ENCODE results near the gene TXNRD1. TPM values are rescaled to one million over a fixed set of nuclear protein-coding genes. Genes with fewer than 3 reads are reported as not detected.
"Not testable (repeated sequence)": the region's sequence is repeated elsewhere in the genome, so short reads cannot be mapped to it uniquely, and the experiment has no call there.

Gene TXNRD1
- total and polyA plus RNA-seq, 10 donors: 13.7 to 107 (median 56.8) TPM

DNA sequence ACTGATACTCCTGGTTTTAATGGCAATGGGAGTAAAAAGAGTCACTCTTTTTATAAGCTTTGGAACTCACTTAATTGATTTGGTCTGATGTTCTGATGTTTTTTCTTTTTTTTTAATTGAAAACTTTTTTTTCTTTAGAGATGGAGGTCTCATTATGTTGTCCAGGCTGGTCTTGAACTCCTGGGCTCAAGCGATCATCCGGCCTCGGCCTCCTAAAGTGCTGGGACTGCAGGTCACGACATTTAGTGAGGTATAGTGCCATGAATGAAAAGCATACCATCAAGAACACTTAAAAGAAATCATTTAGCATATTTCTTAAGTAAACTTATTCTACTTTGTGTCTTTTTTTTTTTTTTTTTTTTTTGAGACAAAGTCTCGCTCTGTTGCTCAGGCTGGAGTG, 75.3 kb downstream of the TXNRD1 start:
- no peak for DNase-seq
- Histone ChIP-seq H3K27ac (no peak overlapping the region), H3K36me3 (peaks cover 0 to 65% (median 11%) of the 10 kb centered on the region in 6 donors), H3K27me3 (replicated peaks in 1 of 7) (no peaks in the 10 kb centered on the region), H3K9me3 (no peaks in the 10 kb centered on the region), H3K4me3 (no peak overlapping the region), H3K4me1 (peaks cover 23 to 82% (median 50%) of the 10 kb centered on the region in 6 donors)
- TF ChIP-seq POLR2AphosphoS5 (IDR thresholded peaks at IDR 0.05): no peak
- no peak for TF ChIP-seq CTCF (IDR thresholded peaks at IDR 0.05 in 8 of 11, conservative IDR thresholded peaks at IDR 0.05 in 3 of 11)
- no peak for TF ChIP-seq POLR2A (IDR thresholded peaks at IDR 0.05)
- intact Hi-C loops (cut with DNase I; ENCODE audit: low total_unique reads): no loop called here
- WGBS, 5 donors: 91 to 99% (median 96%) methylated on average over 5 of the region's 5 CpGs

DNA sequence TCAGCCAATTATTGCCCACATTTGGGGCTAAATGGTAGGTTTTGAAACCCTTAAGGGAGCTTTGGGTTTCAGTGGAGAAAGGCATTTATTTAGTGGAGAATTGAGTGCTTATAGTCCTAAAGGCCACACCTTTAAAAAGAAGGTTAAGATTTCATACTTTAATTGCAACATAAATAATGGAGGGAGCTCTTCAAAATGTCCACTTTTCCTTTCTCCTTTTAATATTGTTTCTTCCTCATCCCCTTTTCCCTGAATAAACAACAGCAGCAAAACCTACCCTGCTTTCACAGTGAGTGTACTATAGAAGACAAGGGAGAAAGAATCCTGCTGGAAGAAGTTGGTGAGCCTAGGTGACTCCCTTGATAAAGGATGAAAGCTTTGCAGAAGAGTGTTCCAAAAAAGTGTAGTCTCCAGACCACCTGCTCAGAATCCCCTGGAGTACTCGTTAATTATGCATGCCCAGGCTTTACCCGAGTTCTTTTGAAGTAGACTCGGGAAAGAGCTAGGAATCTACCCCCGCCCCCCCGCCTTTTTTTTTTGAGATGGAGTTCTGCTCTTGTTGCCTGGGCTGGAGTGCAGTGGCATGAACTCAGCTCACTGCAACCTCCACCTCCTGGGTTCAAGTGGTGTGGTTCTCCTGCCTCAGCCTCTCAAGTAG, 76.4 kb downstream of the TXNRD1 start:
- TF ChIP-seq POLR2A (IDR thresholded peaks at IDR 0.05) (no peak), POLR2AphosphoS5 (IDR thresholded peaks at IDR 0.05) (no peak), CTCF (IDR thresholded peaks at IDR 0.05 in 8 of 11, conservative IDR thresholded peaks at IDR 0.05 in 3 of 11) (no peak)
- no peak for DNase-seq
- WGBS, 5 donors: 85 to 97% (median 91%) methylated on average over 5 of the region's 5 CpGs
- Histone ChIP-seq H3K27me3 (replicated peaks in 1 of 7) (no peaks in the 10 kb centered on the region), H3K9me3 (no peaks in the 10 kb centered on the region), H3K4me3 (no peak overlapping the region), H3K4me1 (peaks cover 17 to 79% (median 41%) of the 10 kb centered on the region in 6 donors), H3K27ac (no peak overlapping the region), H3K36me3 (peaks cover 0 to 76% (median 11%) of the 10 kb centered on the region in 6 donors)
- intact Hi-C loops (cut with DNase I; ENCODE audit: low total_unique reads): no loop called here

DNA sequence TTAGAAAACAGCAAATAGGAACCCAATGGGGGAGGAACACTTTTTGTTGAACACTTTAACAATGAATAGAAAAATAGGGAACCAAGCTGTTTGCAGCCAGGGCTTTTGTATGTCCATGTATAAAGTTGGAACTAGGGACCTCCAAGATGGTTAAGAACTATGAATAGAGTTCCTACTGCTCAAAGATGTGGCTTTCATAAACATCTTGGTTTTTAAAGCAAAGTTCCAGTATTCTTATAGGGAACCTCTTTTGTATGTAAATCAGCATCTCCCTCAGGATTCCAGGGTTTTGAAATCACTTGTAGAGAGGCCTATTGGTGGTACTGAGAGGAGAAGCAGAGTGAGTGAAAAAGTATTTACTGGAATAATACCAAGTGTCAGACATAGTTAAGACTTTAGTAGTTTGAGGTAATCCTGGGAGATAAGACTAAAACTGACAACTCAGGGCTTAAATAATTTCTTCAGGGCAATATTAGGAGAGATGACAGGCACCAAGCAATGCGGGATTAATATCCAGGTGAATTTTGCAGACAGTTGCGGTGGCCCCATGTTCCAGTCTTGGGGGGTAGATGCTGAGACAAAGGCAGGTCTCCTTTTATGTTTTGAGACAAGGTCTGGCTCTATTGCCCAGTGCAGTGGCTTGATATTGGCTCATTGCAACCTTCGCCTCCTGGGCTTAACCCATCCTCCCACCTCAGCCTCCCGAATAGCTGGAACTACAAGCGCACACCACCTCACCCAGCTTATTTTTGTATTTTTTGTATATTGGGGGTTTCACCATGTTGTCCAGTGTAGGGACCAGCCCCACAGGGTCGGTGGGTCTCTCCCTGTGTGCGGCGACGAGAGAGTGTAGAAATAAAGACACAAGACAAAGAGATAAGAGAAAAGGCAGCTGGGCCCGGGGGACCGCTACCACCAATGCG, 77.6 kb downstream of the TXNRD1 start:
- Histone ChIP-seq H3K27ac (no peak overlapping the region), H3K36me3 (peaks cover 0 to 88% (median 11%) of the 10 kb centered on the region in 6 donors), H3K9me3 (no peaks in the 10 kb centered on the region), H3K4me3 (no peak overlapping the region), H3K4me1 (peaks cover 12 to 80% (median 33%) of the 10 kb centered on the region in 6 donors), H3K27me3 (replicated peaks in 1 of 7) (no peaks in the 10 kb centered on the region)
- TF ChIP-seq POLR2A (IDR thresholded peaks at IDR 0.05): no peak
- TF ChIP-seq CTCF (IDR thresholded peaks at IDR 0.05 in 8 of 11, conservative IDR thresholded peaks at IDR 0.05 in 3 of 11): no peak
- no peak for TF ChIP-seq POLR2AphosphoS5 (IDR thresholded peaks at IDR 0.05)
- no peak for DNase-seq
- intact Hi-C loops (cut with DNase I; ENCODE audit: low total_unique reads): no loop called here
- WGBS, 5 donors: 96 to 98% (median 97%) methylated on average over 12 of the region's 12 CpGs

DNA sequence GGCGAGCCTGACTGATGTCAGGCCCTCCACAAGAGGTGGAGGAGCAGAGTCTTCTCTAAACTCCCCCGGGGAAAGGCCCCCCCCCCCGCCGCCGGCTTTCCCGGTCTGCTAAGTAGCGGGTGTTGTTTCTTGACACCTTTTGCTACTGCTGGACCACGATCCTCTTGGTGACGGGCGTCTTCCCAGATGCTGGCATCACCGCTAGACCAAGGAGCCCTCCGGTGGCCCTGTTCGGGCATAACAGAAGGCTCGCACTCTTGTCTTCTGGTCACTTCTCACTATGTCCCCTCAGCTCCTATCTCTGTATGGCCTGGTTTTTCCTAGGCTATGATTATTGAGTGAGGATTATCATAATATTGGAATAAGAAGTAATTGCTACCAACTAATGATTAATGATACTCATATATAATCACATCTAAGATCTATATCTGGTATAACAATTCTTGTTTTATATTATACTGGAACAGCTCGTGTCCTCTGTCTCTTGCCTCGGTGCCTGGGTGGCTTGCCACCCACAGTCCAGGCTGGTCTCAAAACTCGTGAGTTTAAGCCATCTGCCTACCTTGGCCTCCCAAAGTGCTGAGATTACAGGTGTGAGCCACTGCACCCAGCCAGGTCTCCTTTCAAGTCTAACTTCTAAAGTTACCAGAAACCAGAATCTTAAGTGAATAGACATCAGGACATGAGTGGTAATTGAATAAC, 78.7 kb downstream of the TXNRD1 start:
- H3K27ac ChIP-seq; H3K4me3 ChIP-seq; intact Hi-C loops (cut with DNase I; ENCODE audit: low total_unique reads); DNase-seq; H3K9me3 ChIP-seq; H3K27me3 ChIP-seq (replicated peaks in 1 of 7): not testable (repeated sequence)
- H3K36me3 ChIP-seq: peaks cover 0 to 100% (median 11%) of the 10 kb centered on the region in 6 donors
- peaks cover 8 to 82% (median 27%) of the 10 kb centered on the region in 6 donors for H3K4me1 ChIP-seq
- WGBS, 5 donors: 83 to 88% (median 87%) methylated on average over 11 to 17 of the region's 17 CpGs

Measured in spleen (tissue), 11 donors.